HG03135 (cell line): ENCODE results near the gene SNF8.

ENCODE experiments used
- ATAC-seq: cut with Tn5 transposase; IDR thresholded peaks from one replicate; pipeline ENCODE4 v1.9.1; 2021; ENCODE audit warnings: mild to moderate bottlenecking, moderate library complexity; ENCODE audit not compliant: unreplicated experiment

Gene SNF8

GRCh38 chr17:48893646-48894508 is 50.8 kb downstream of the SNF8 start:
- no peak for ATAC-seq

- ATAC-seq, result no peak
Measured at GRCh38 chr17:48892940-48893645, 51.5 kb downstream of the SNF8 start.

- ATAC-seq, result no peak
Measured at GRCh38 chr17:48890086-48890485, 54.6 kb downstream of the SNF8 start.

DNA sequence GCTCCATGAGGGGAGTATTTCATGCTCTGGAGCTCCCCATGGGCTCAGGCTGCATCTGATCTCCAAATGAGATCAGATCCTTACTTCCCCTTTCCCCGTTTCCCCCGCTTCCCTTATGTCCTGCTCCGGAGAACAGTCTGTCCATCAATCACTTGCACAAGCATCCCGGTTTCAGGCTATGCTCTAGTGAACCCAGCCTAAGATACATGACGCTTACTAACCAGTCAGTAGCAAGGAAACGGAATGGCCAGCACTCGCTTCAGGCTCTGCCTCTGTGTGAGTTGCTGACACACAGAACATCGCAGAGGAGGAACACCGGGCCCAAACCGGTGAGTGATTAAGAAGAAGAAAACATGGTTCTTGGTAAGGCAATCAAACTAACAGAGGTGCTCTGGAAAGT is 61.5 kb downstream of the SNF8 start:
- no peak for ATAC-seq

GRCh38 chr17:48882272-48882671 is 62.4 kb downstream of the SNF8 start:
- no peak for ATAC-seq
